CD4-positive, alpha-beta T cell (primary cell): Measurements from ENCODE around the gene GET3. TPM values are rescaled to one million over a fixed set of nuclear protein-coding genes. Genes with fewer than 3 reads are reported as not detected.

Experiments
- ATAC-seq: fragments of 200-7000 bp; cut with Tn5 transposase; one replicate; pipeline ENCODE4 v1.10.0; 2022; ENCODE audit warnings: mild to moderate bottlenecking; ENCODE audit not compliant: poor library complexity
- CTCF ChIA-PET: fragments of 350-600 bp; sonication (Branson Sonifier 250); formaldehyde crosslinking; loops from one replicate; lab custom pipeline; 2021; ENCODE audit warnings: antibody characterized with exemption, inconsistent platforms; lab: Charles Lee
- POLR2A ChIA-PET: fragments of 350-600 bp; sonication (Branson Sonifier 250); formaldehyde crosslinking; loops from one replicate; lab custom pipeline; 2021; ENCODE audit warnings: antibody characterized with exemption, inconsistent platforms; lab: Charles Lee
- DNase-seq, 14 experiments: peaks; one replicate each; pipeline ENCODE4 v3.0.0-alpha.2; 2013 to 2020; ENCODE audit warnings: mixed read lengths in 2 of 14
- H3K27ac ChIP-seq, 2 donors: one replicate each; pipeline versions ENCODE4 v1.5.1 to v1.7.0; 2013; ENCODE audit warnings: low read length in 2 of 2, low read depth in 1 of 2, mild to moderate bottlenecking in 1 of 2
- H3K27me3 ChIP-seq, 2 experiments: 1 replicate in 1 of 2; 2 replicates in 1 of 2; pipeline versions ENCODE4 v1.6.1 to v1.7.0; 2013; ENCODE audit warnings: low read length in 2 of 2, control low read depth in 1 of 2, mild to moderate bottlenecking in 1 of 2, moderate library complexity in 1 of 2; ENCODE audit not compliant: insufficient read depth in 2 of 2, control insufficient read depth in 1 of 2
- H3K36me3 ChIP-seq: one replicate; pipeline ENCODE4 v1.6.1; 2013; ENCODE audit warnings: low read length, control low read depth; ENCODE audit not compliant: insufficient read depth
- H3K4me1 ChIP-seq: one replicate; pipeline ENCODE4 v1.6.1; 2013; ENCODE audit warnings: low read length, control low read depth; ENCODE audit not compliant: insufficient read depth
- H3K4me3 ChIP-seq: one replicate; pipeline ENCODE4 v1.5.1; 2013; ENCODE audit warnings: mild to moderate bottlenecking, low read length, moderate library complexity
- H3K9me3 ChIP-seq, 2 experiments: 1 replicate in 1 of 2; 2 replicates in 1 of 2; pipeline versions ENCODE4 v1.6.1 to v1.7.0; 2013; ENCODE audit warnings: low read length in 2 of 2, mild to moderate bottlenecking in 2 of 2, control low read depth in 1 of 2, moderate library complexity in 1 of 2; ENCODE audit not compliant: control insufficient read depth in 1 of 2, insufficient read depth in 1 of 2
- H3K27ac Mint-ChIP-seq: one replicate; pipeline ENCODE4 v1.8.0; 2020; ENCODE audit warnings: mixed read lengths
- H3K27me3 Mint-ChIP-seq: one replicate; pipeline ENCODE4 v1.8.0; 2021; ENCODE audit warnings: mixed read lengths
- H3K36me3 Mint-ChIP-seq: one replicate; pipeline ENCODE4 v1.8.0; 2021; ENCODE audit warnings: low read depth, mixed read lengths
- H3K4me1 Mint-ChIP-seq: one replicate; pipeline ENCODE4 v1.8.0; 2021; ENCODE audit warnings: low read depth, mixed read lengths
- H3K4me3 Mint-ChIP-seq: one replicate; pipeline ENCODE4 v1.8.0; 2020; ENCODE audit warnings: mild to moderate bottlenecking, mixed read lengths
- H3K9me3 Mint-ChIP-seq: one replicate; pipeline ENCODE4 v1.8.0; 2020; ENCODE audit warnings: mixed read lengths
- intact Hi-C, 2 experiments: fragments of 100-400 bp; cut with DNase I in 1 of 2; cut with micrococcal nuclease in 1 of 2; formaldehyde crosslinking; loops; one replicate each; pipeline versions ENCODE4 v1.15.1 to v1.9.0; 2023 to 2025; cut with DNase I, micrococcal nuclease
- total RNA-seq, 174 experiments: library from RNA in 2 of 174; stranded (reverse) in 2 of 174; gene quantifications; one replicate each; pipeline ENCODE4 v1.2.3 and lab custom pipeline; 2021 to 2026
- TF ChIP-seq, protein P1 (sequence below): fragments of 200-600 bp; IDR thresholded peaks from one replicate; pipeline ENCODE4 v1.8.0; 2022; ENCODE audit warnings: antibody characterized with exemption, mild to moderate bottlenecking

GET3 gene
- total RNA-seq, 2 experiments from 2014 or later = 13.9 to 14.5 TPM

DNA sequence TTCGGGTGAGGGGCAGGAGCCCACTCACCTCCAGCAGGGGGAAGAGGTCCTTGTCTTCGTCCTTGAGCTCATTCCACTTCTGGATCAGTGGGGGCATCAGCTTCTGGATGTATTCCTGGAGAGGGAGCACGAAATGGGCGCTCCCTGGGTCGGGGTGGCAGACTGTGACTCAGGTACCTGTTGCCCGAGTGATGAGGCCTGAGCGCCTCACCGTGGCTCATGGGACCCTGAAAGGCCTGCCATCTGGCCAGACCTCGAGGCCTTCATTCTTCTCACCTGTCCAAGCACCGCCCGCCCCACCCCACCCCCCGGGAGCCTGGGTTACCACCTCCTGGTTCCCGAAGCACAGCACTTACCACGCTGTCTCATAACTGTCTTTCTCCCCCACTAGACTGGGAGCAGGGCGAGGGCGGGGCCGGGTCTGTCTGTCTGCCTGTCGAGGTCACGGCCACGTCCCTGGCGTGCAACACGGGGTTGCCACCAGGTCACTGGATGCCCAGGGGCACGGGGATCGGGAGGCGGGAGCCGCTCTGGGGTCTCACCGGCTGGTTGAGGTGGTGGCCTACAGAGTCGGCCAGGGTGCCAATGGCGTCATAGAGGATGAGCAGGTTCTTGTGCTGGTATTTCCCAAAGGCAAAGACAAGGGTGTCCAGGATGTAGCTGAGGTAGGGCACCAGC is 31.5 kb upstream of the GET3 start:
- ATAC-seq (no peak), DNase-seq (no peak)
- H3K36me3 ChIP-seq = peaks cover 68% of the 10 kb centered on the region
- POLR2A ChIA-PET = no interaction called here
- H3K27ac Mint-ChIP-seq = no peak overlapping the region
- CTCF ChIA-PET = no interaction called here
- no peaks in the 10 kb centered on the region for H3K4me1 Mint-ChIP-seq
- no peaks in the 10 kb centered on the region for H3K27me3 Mint-ChIP-seq
- H3K27me3 ChIP-seq = no peaks in the 10 kb centered on the region
- H3K4me1 ChIP-seq = no peaks in the 10 kb centered on the region
- TF ChIP-seq, protein P1, sequence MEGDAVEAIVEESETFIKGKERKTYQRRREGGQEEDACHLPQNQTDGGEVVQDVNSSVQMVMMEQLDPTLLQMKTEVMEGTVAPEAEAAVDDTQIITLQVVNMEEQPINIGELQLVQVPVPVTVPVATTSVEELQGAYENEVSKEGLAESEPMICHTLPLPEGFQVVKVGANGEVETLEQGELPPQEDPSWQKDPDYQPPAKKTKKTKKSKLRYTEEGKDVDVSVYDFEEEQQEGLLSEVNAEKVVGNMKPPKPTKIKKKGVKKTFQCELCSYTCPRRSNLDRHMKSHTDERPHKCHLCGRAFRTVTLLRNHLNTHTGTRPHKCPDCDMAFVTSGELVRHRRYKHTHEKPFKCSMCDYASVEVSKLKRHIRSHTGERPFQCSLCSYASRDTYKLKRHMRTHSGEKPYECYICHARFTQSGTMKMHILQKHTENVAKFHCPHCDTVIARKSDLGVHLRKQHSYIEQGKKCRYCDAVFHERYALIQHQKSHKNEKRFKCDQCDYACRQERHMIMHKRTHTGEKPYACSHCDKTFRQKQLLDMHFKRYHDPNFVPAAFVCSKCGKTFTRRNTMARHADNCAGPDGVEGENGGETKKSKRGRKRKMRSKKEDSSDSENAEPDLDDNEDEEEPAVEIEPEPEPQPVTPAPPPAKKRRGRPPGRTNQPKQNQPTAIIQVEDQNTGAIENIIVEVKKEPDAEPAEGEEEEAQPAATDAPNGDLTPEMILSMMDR = no peak
- peaks cover 75% of the 10 kb centered on the region for H3K36me3 Mint-ChIP-seq
- H3K9me3 ChIP-seq = no peaks in the 10 kb centered on the region
- H3K27ac ChIP-seq = no peak overlapping the region
- H3K4me3 ChIP-seq = no peak overlapping the region
- intact Hi-C loops = no loop called here
- H3K4me3 Mint-ChIP-seq = no peak overlapping the region
- no peaks in the 10 kb centered on the region for H3K9me3 Mint-ChIP-seq

DNA sequence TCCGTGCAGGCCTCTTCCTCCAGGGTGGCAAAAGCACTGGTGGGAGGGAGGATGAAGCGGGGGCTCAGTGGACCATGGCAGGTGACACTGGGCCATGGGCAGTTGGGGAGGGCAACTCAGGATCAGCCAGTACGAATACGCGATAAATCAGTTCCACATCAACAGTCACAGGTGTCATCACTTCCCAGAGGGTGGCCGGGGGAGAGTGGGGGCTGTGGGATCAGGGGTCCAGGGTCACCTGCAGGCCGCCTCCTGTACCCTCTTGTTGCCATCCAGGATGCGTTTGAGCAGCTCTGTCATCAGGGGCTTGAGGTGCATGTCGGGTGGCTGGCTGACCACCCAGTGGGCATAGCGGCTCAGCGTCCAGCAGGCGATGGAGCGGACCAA is 31.0 kb upstream of the GET3 start:
- Mint-ChIP-seq H3K9me3 (no peaks in the 10 kb centered on the region), H3K27ac (no peak overlapping the region), H3K27me3 (no peaks in the 10 kb centered on the region), H3K4me1 (no peaks in the 10 kb centered on the region), H3K4me3 (no peak overlapping the region), H3K36me3 (peaks cover 75% of the 10 kb centered on the region)
- no peak overlapping the region for H3K27ac ChIP-seq
- H3K27me3 ChIP-seq = no peaks in the 10 kb centered on the region
- ChIA-PET POLR2A (no interaction called here), CTCF (no interaction called here)
- no peaks in the 10 kb centered on the region for H3K4me1 ChIP-seq
- no peaks in the 10 kb centered on the region for H3K9me3 ChIP-seq
- H3K36me3 ChIP-seq = peaks cover 66% of the 10 kb centered on the region
- TF ChIP-seq, protein P1 = no peak
- no peak overlapping the region for H3K4me3 ChIP-seq
- intact Hi-C loops = no loop called here
- ATAC-seq = no peak
- DNase-seq = no peak

DNA sequence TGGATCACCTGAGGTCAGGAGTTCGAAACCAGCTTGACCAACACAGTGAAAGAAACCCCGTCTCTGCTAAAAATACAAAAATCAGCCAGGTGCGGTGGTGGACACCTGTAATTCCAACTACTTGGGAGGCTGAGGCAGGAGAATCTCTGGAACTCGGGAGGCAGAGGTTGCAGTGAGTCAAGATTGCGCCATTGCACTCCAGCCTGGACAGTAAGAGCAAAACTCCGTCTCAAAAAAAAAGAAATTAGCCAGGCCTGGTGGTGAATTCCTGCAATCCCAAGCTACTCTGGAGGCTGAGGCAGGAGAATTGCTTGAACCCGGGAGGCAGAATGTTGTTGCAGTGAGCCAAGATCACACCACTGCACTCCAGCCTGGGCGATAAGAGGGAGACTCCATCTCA is 28.7 kb upstream of the GET3 start:
- Mint-ChIP-seq H3K9me3 (no peaks in the 10 kb centered on the region), H3K4me3 (no peak overlapping the region), H3K27me3 (no peaks in the 10 kb centered on the region), H3K27ac (no peak overlapping the region), H3K36me3 (peaks cover 68% of the 10 kb centered on the region), H3K4me1 (no peaks in the 10 kb centered on the region)
- no peaks in the 10 kb centered on the region for H3K9me3 ChIP-seq
- intact Hi-C loops = no loop called here
- ATAC-seq = no peak
- DNase-seq = no peak
- ChIA-PET POLR2A (no interaction called here), CTCF (interaction anchor here (1.1 kb wide), 1 partner anchor 52 kb away, joined by 3 read pairs; no protein-coding TSS in a partner anchor)
- H3K27me3 ChIP-seq = no peaks in the 10 kb centered on the region
- no peaks in the 10 kb centered on the region for H3K4me1 ChIP-seq
- no peak overlapping the region for H3K27ac ChIP-seq
- no peak overlapping the region for H3K4me3 ChIP-seq
- TF ChIP-seq, protein P1 = no peak
- peaks cover 56% of the 10 kb centered on the region for H3K36me3 ChIP-seq
